Kidney (tissue), 14 donors: ENCODE results near the gene TCN2. TPM values are rescaled to one million over a fixed set of nuclear protein-coding genes. Genes with fewer than 3 reads are reported as not detected.

ENCODE experiments used
- DNase-seq, 5 donors: peaks; one replicate each; pipeline ENCODE4 v3.0.0-alpha.2; 2013 to 2020
- FAIRE-seq: peaks from 2 replicates; lab custom pipeline; 2012; peaks lifted over from hg19 to GRCh38; lab: Jason Lieb, UNC
- H3K27ac ChIP-seq, 2 donors: one replicate each; pipeline ENCODE4 v1.7.0; 2013; ENCODE audit warnings: low read depth in 2 of 2, low read length in 2 of 2, inconsistent platforms in 1 of 2
- H3K27me3 ChIP-seq: one replicate; pipeline ENCODE4 v1.7.1; 2013; ENCODE audit warnings: low read length, inconsistent platforms; ENCODE audit not compliant: control insufficient read depth, insufficient read depth
- H3K36me3 ChIP-seq, 3 donors: one replicate each; pipeline versions ENCODE4 v1.7.0 to v1.7.1; 2013; ENCODE audit warnings: low read length in 3 of 3, control low read depth in 1 of 3, inconsistent platforms in 1 of 3; ENCODE audit not compliant: insufficient read depth in 3 of 3, control insufficient read depth in 2 of 3
- H3K4me1 ChIP-seq, 3 donors: one replicate each; pipeline versions ENCODE4 v1.7.0 to v1.7.1; 2013; ENCODE audit warnings: low read length in 3 of 3, inconsistent platforms in 1 of 3, low read depth in 1 of 3; ENCODE audit not compliant: control insufficient read depth in 2 of 3, insufficient read depth in 2 of 3
- H3K4me3 ChIP-seq, 3 donors: one replicate each; pipeline versions ENCODE4 v1.7.0 to v1.8.1; 2013; ENCODE audit warnings: low read length in 3 of 3, control low read depth in 1 of 3, inconsistent platforms in 1 of 3
- H3K9ac ChIP-seq, 3 donors: one replicate each; pipeline versions ENCODE4 v1.7.0 to v1.7.1; 2013; ENCODE audit warnings: low read length in 3 of 3, control low read depth in 1 of 3, inconsistent platforms in 1 of 3
- H3K9me3 ChIP-seq, 3 donors: one replicate each; pipeline versions ENCODE4 v1.7.0 to v1.7.1; 2013; ENCODE audit warnings: low read length in 3 of 3, control low read depth in 1 of 3, inconsistent platforms in 1 of 3; ENCODE audit not compliant: control insufficient read depth in 2 of 3, insufficient read depth in 1 of 3
- intact Hi-C: fragments of 100-400 bp; cut with DNase I; formaldehyde crosslinking; loops from one replicate; pipeline ENCODE4 v1.11.1; 2022
- polyA plus RNA-seq: library from polyadenylated mRNA; stranded (reverse); fragments of 350-450 nt; fragmentation: Illumina TruSeq; extraction: RNeasy Lipid Tissue Mini Kit (QIAGEN cat#74804); gene quantifications from one replicate; pipeline ENCODE4 v1.2.3, GENCODE V29; 2014; ENCODE audit warnings: low read depth, low replicate concordance; ENCODE audit not compliant: insufficient read depth
- total RNA-seq: library from RNA; stranded (reverse); fragmentation: NEBNext Ultra II Directional; extraction: Animal tissue kit (Norgen Biotek cat#: 25700); gene quantifications from one replicate; pipeline ENCODE4 v1.2.1, GENCODE V29; 2021
- TF ChIP-seq, protein P1 (sequence below): IDR thresholded peaks from 3 replicates; pipeline ENCODE4 v1.5.1; 2012; ENCODE audit warnings: mild to moderate bottlenecking, moderate library complexity, borderline replicate concordance; ENCODE audit not compliant: insufficient read depth; ENCODE audit errors: extremely low read depth
- donor health status: control.
- donor health status: control.
- donor health status: control.
- donor health status: control.
- donor health status: control.
- donor health status: DM: yes; HTN: yes; CAD: no.
- donor health status: Normal renal cell carcinoma (clear cell type).

The TCN2 gene
- total and polyA plus RNA-seq, 2 donors from 2014 or later, result 71.3 to 174 TPM

- H3K27me3 ChIP-seq, result no peaks in the 10 kb centered on the region
- H3K4me3 ChIP-seq, result peak overlapping the region in 2 of 3 donors; percentile 44 to 65
- H3K4me1 ChIP-seq, result peaks cover 0 to 36% (median 10%) of the 10 kb centered on the region in 3 donors
- H3K9me3 ChIP-seq, result no peaks in the 10 kb centered on the region
- DNase-seq, result peak; percentile 47 to 78 (median 67)
- TF ChIP-seq, protein P1, sequence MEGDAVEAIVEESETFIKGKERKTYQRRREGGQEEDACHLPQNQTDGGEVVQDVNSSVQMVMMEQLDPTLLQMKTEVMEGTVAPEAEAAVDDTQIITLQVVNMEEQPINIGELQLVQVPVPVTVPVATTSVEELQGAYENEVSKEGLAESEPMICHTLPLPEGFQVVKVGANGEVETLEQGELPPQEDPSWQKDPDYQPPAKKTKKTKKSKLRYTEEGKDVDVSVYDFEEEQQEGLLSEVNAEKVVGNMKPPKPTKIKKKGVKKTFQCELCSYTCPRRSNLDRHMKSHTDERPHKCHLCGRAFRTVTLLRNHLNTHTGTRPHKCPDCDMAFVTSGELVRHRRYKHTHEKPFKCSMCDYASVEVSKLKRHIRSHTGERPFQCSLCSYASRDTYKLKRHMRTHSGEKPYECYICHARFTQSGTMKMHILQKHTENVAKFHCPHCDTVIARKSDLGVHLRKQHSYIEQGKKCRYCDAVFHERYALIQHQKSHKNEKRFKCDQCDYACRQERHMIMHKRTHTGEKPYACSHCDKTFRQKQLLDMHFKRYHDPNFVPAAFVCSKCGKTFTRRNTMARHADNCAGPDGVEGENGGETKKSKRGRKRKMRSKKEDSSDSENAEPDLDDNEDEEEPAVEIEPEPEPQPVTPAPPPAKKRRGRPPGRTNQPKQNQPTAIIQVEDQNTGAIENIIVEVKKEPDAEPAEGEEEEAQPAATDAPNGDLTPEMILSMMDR, result no peak
- no peak overlapping the region for H3K9ac ChIP-seq
- intact Hi-C loops, result no loop called here
- no peak for FAIRE-seq
- peaks cover 0 to 11% (median 7%) of the 10 kb centered on the region in 3 donors for H3K36me3 ChIP-seq
- H3K27ac ChIP-seq, result peak overlapping the region; percentile 81 to 82
Measured at GRCh38 chr22:30572840-30573593, 34.0 kb upstream of the TCN2 start.

DNA sequence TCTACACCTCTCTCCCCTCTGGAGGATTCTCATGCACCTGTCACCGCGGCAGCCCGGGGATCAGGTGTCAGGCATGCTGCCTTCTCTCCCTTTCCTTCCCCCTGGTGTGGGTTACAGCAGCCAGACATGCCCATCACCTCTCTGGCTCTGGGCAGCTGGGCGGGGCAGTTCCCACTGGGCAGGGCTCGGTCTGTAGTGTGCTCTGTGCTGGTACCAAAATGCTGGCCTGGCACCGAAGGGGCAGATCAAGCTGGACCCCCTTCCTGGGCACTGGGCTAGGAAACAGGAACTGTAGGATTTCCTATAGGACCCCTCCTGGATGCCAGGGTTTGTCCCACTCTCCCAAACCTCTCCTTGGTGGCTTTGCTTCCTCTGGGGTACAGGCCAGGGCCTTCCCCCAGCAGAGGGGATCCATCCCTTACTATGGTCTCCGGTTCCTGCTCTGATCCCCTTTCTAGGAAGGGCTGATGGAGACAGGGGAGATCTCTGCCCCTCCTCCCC is 33.3 kb upstream of the TCN2 start:
- H3K9me3 ChIP-seq, result no peaks in the 10 kb centered on the region
- peak overlapping the region; percentile 81 to 82 for H3K27ac ChIP-seq
- DNase-seq, result peak in 4 of 5 donors; percentile 55 to 68 (median 58)
- no peaks in the 10 kb centered on the region for H3K27me3 ChIP-seq
- peaks cover 0 to 36% (median 10%) of the 10 kb centered on the region in 3 donors for H3K4me1 ChIP-seq
- intact Hi-C loops, result no loop called here
- TF ChIP-seq, protein P1, result no peak
- H3K36me3 ChIP-seq, result peaks cover 0 to 16% (median 8%) of the 10 kb centered on the region in 3 donors
- no peak for FAIRE-seq
- H3K4me3 ChIP-seq, result peak overlapping the region in 2 of 3 donors; percentile 44 to 65
- no peak overlapping the region for H3K9ac ChIP-seq

DNA sequence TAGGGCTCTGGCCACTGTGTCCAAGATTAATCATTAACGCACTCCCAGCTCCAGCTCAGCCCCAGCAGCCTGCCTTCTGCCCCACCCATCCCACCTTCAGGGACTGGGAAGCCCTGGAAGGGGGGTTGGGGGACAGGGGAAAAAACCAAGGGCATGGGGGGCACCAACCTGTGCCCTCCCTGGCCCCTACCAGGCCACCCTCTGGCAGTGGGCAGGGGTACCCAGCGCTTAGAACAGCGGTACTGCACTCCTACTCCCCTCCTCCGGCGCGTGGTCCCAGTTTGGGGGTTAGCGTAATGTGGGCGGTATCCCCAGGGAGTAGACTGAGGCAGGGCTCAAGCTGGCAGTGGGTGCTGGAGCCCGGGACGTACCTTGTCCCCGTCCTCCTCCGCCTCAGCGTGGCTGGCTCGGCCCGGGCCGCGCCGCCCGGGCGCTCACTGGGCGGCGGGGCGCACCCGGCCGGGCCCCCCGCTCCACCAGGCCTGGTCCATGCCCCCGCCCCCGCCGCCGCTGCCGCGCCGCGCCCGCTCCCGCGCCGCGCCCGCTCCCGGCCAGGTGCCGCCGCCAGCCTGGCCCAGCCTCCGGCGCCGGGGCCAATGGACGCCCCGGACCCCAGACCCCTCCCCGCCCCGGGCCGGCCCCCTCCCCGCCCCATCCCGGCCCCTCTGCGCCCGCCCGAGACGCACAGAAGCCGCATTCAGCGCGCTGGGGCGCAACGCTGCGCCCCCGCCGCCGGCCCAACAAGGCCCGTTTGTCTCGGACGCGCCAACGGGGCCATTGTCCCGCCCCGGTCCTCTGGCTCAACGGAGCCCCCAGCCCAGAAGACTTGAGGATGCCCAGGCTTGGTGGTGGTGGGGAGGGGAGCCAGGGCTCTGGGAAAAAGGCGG is 32.6 kb upstream of the TCN2 start, which contains the start of gene GAL3ST1:
GAL3ST1 (minus strand) TSS at position 571 of the 887 bp plus-strand sequence. CDS start 17,273 bp downstream, outside the sequence.
- peak within 1 kb of the TSS; percentile 81 to 82 for H3K27ac ChIP-seq
- H3K27me3 ChIP-seq, result no peaks in the 10 kb centered on the region
- DNase-seq, result peak; percentile 53 to 78 (median 72)
- TF ChIP-seq, protein P1, result no peak
- intact Hi-C loops, result no loop called here
- H3K9ac ChIP-seq, result no peak within 1 kb of the TSS
- peaks cover 0 to 36% (median 10%) of the 10 kb centered on the region in 3 donors for H3K4me1 ChIP-seq
- no peaks in the 10 kb centered on the region for H3K9me3 ChIP-seq
- H3K4me3 ChIP-seq, result peak within 1 kb of the TSS; percentile 44 to 65 (median 58)
- H3K36me3 ChIP-seq, result peaks cover 0 to 23% (median 15%) of the 10 kb centered on the region in 3 donors
- FAIRE-seq, result no peak
